NCI-H345 (cell line): ENCODE measurements around the gene EVA1A.

Experiments used
- DNase-seq: peaks from one replicate; lab custom pipeline; 2025; lab: John Stamatoyannopoulos, UW

The EVA1A gene

GRCh38 chr2:75563591-75563990 lies 2.9 kb upstream of the EVA1A start:
- no peak for DNase-seq

GRCh38 chr2:75562513-75562864 lies 1.8 kb upstream of the EVA1A start:
- no peak for DNase-seq

GRCh38 chr2:75561566-75562512 lies 1.1 kb upstream of the EVA1A start:
- DNase-seq, result no peak

GRCh38 chr2:75560022-75560767 lies 544 bp downstream of the EVA1A start:
- DNase-seq, result no peak

GRCh38 chr2:75559680-75560021 lies 1.1 kb downstream of the EVA1A start:
- peak; percentile 21 for DNase-seq

- DNase-seq, result no peak
These were observed 1.7 kb downstream of the EVA1A start for GRCh38 chr2:75558786-75559679.

GRCh38 chr2:75558136-75558535 lies 2.6 kb downstream of the EVA1A start:
- DNase-seq, result no peak

GRCh38 chr2:75557474-75558133 lies 3.1 kb downstream of the EVA1A start:
- no peak for DNase-seq

GRCh38 chr2:75556679-75557366 lies 3.9 kb downstream of the EVA1A start:
- no peak for DNase-seq

- DNase-seq, result no peak
These were observed 5.0 kb downstream of the EVA1A start for GRCh38 chr2:75555701-75556100.

GRCh38 chr2:75553935-75554531 lies 6.7 kb downstream of the EVA1A start:
- no peak for DNase-seq

GRCh38 chr2:75552222-75552621 lies 8.5 kb downstream of the EVA1A start:
- no peak for DNase-seq

GRCh38 chr2:75551434-75551833 lies 9.3 kb downstream of the EVA1A start:
- no peak for DNase-seq

- no peak for DNase-seq
These were observed 11.1 kb downstream of the EVA1A start for GRCh38 chr2:75549401-75550253.

GRCh38 chr2:75548036-75548573 lies 12.6 kb downstream of the EVA1A start:
- peak; percentile 76 for DNase-seq

GRCh38 chr2:75547345-75548035 lies 13.2 kb downstream of the EVA1A start:
- DNase-seq, result no peak

GRCh38 chr2:75545922-75546321 lies 14.8 kb downstream of the EVA1A start:
- no peak for DNase-seq

GRCh38 chr2:75545387-75545786 lies 15.4 kb downstream of the EVA1A start:
- no peak for DNase-seq

GRCh38 chr2:75543446-75543845 lies 17.3 kb downstream of the EVA1A start:
- DNase-seq, result no peak
